Prostate gland (tissue), 2 donors: ENCODE results near the gene PCDHGA5. TPM values are rescaled to one million over a fixed set of nuclear protein-coding genes. Genes with fewer than 3 reads are reported as not detected.
"Not testable (repeated sequence)": the region's sequence is repeated elsewhere in the genome, so short reads cannot be mapped to it uniquely, and the experiment has no call there.

ENCODE experiments used
- DNase-seq: peaks from one replicate; pipeline ENCODE4 v3.0.0-alpha.2; 2019; ENCODE audit warnings: low spot score
- H3K27ac ChIP-seq, 2 donors: fragments of 200-600 bp; sonication (generic); 2 replicates each; pipeline ENCODE4 v1.5.1; 2017 to 2019
- H3K27me3 ChIP-seq: fragments of 200-600 bp; sonication (generic); replicated peaks from 2 replicates; pipeline ENCODE4 v1.5.1; 2019; ENCODE audit not compliant: insufficient read depth
- H3K36me3 ChIP-seq, 2 donors: fragments of 200-600 bp; sonication (generic); 1 replicate in 1 of 2; 2 replicates in 1 of 2; pipeline versions ENCODE4 v1.5.1 to v1.8.1; 2017 to 2019
- H3K4me1 ChIP-seq: fragments of 200-600 bp; sonication (generic); replicated peaks from 2 replicates; pipeline ENCODE4 v1.5.1; 2019
- H3K4me3 ChIP-seq, 2 donors: fragments of 200-600 bp; sonication (generic); 2 replicates each; pipeline ENCODE4 v1.5.1; 2017 to 2019
- H3K9me3 ChIP-seq: fragments of 200-600 bp; sonication (generic); 2 replicates; pipeline ENCODE4 v1.5.1; 2017
- POLR2A ChIP-seq: fragments of 450-650 bp; IDR thresholded peaks from one replicate; pipeline ENCODE4 v1.6.1; 2016; ENCODE audit warnings: antibody characterized with exemption, mild to moderate bottlenecking
- POLR2AphosphoS5 ChIP-seq: sonication (generic); formaldehyde crosslinking; IDR thresholded peaks from one replicate; pipeline ENCODE4 v1.6.1; 2017; ENCODE audit warnings: antibody characterized with exemption
- WGBS: methylation state at CpG from one replicate; pipeline ENCODE4 v1.1.5; 2018; 5-methylcytosine and 5-hydroxymethylcytosine counted together
- intact Hi-C: fragments of 100-400 bp; cut with DNase I; formaldehyde crosslinking; loops from one replicate; pipeline ENCODE4 v1.14.2; 2022
- total RNA-seq, 2 donors: library from RNA; depleted of rRNA; stranded (reverse); fragments of >200 nt; gene quantifications; one replicate each; pipeline ENCODE4 v1.1.0, GENCODE V29; 2016
- TF ChIP-seq, protein P1 (sequence below), 4 experiments: fragments of 200-600 bp in 2 of 4; fragments of 450-650 bp in 2 of 4; sonication (generic) in 2 of 4; IDR thresholded peaks; 1 replicate in 3 of 4; 2 replicates in 1 of 4; pipeline ENCODE4 v1.5.1; 2016 to 2019; ENCODE audit warnings: antibody characterized with exemption in 4 of 4, mild to moderate bottlenecking in 2 of 4, moderate library complexity in 2 of 4

The PCDHGA5 gene
- total RNA-seq, 2 donors from 2014 or later: 4.1 to 4.8 TPM

GRCh38 chr5:141392429-141393198 is 28.7 kb downstream of the PCDHGA5 start, which contains the start of gene PCDHGA8:
Gene PCDHGA8, plus strand, starts transcription at chr5:141392633. Its CDS starts 181 bp downstream, at chr5:141392814.
- peaks cover 6% of the 10 kb centered on the region for H3K27me3 ChIP-seq
- no peaks in the 10 kb centered on the region for H3K4me1 ChIP-seq
- WGBS: 26% methylated on average over 38 of the region's 38 CpGs
- TF ChIP-seq, protein P1, sequence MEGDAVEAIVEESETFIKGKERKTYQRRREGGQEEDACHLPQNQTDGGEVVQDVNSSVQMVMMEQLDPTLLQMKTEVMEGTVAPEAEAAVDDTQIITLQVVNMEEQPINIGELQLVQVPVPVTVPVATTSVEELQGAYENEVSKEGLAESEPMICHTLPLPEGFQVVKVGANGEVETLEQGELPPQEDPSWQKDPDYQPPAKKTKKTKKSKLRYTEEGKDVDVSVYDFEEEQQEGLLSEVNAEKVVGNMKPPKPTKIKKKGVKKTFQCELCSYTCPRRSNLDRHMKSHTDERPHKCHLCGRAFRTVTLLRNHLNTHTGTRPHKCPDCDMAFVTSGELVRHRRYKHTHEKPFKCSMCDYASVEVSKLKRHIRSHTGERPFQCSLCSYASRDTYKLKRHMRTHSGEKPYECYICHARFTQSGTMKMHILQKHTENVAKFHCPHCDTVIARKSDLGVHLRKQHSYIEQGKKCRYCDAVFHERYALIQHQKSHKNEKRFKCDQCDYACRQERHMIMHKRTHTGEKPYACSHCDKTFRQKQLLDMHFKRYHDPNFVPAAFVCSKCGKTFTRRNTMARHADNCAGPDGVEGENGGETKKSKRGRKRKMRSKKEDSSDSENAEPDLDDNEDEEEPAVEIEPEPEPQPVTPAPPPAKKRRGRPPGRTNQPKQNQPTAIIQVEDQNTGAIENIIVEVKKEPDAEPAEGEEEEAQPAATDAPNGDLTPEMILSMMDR (IDR thresholded peaks at IDR 0.05): no peak
- TF ChIP-seq POLR2AphosphoS5: no peak
- no peak for TF ChIP-seq POLR2A
- intact Hi-C loops: no loop called here
- no peaks in the 10 kb centered on the region for H3K36me3 ChIP-seq
- no peak for DNase-seq
- H3K4me3 ChIP-seq: no peak within 1 kb of the TSS
- H3K9me3 ChIP-seq: no peaks in the 10 kb centered on the region
- H3K27ac ChIP-seq: no peak within 1 kb of the TSS

- no peak for TF ChIP-seq POLR2A
- TF ChIP-seq, protein P1 (IDR thresholded peaks at IDR 0.05): no peak
- no peak for TF ChIP-seq POLR2AphosphoS5
- Histone ChIP-seq H3K27ac (no peak overlapping the region), H3K4me3 (no peak overlapping the region), H3K4me1 (no peaks in the 10 kb centered on the region), H3K36me3 (no peaks in the 10 kb centered on the region), H3K27me3 (peaks cover 6% of the 10 kb centered on the region), H3K9me3 (no peaks in the 10 kb centered on the region)
- intact Hi-C loops: no loop called here
- 35% methylated on average over 21 of the region's 21 CpGs for WGBS
- DNase-seq: no peak
These were observed 29.3 kb downstream of the PCDHGA5 start for GRCh38 chr5:141393267-141393666.

DNA sequence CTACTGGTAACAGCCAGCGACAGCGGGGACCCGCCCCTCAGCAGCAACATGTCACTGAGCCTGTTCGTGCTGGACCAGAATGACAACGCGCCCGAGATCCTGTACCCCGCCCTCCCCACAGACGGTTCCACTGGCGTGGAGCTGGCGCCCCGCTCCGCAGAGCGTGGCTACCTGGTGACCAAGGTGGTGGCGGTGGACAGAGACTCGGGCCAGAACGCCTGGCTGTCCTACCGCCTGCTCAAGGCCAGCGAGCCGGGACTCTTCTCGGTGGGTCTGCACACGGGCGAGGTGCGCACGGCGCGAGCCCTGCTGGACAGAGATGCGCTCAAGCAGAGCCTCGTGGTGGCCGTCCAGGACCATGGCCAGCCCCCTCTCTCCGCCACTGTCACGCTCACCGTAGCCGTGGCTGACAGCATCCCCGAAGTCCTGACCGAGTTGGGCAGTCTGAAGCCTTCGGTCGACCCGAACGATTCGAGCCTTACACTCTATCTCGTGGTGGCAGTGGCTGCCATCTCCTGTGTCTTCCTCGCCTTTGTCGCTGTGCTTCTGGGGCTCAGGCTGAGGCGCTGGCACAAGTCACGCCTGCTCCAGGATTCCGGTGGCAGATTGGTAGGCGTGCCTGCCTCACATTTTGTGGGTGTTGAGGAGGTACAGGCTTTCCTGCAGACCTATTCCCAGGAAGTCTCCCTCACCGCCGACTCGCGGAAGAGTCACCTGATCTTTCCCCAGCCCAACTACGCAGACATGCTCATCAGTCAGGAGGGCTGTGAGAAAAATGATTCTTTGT is 30.6 kb downstream of the PCDHGA5 start:
- not testable (repeated sequence) for H3K4me3 ChIP-seq, DNase-seq, H3K27me3 ChIP-seq

GRCh38 chr5:141397756-141398551 is 34.0 kb downstream of the PCDHGA5 start, which contains the start of gene PCDHGB5:
Gene PCDHGB5, plus strand, starts transcription at chr5:141397947. Its CDS starts 181 bp downstream, at chr5:141398128.
- H3K36me3 ChIP-seq, DNase-seq, H3K27me3 ChIP-seq, H3K9me3 ChIP-seq, H3K27ac ChIP-seq, intact Hi-C loops, H3K4me1 ChIP-seq: not testable (repeated sequence)
- WGBS: 6% methylated on average over 25 of the region's 43 CpGs
- peak within 1 kb of the TSS in 1 of 2 donors; percentile 28 for H3K4me3 ChIP-seq
- TF ChIP-seq, protein P1 (IDR thresholded peaks at IDR 0.05): peak in 3 of 4 experiments; percentile 40 to 54 (median 48)

More for the DNA sequence above, 30.6 kb downstream of the PCDHGA5 start:
- intact Hi-C loops, H3K9me3 ChIP-seq, H3K36me3 ChIP-seq, H3K27ac ChIP-seq, H3K4me1 ChIP-seq: not testable (repeated sequence)
- 29% methylated on average over 40 of the region's 53 CpGs for WGBS

DNA sequence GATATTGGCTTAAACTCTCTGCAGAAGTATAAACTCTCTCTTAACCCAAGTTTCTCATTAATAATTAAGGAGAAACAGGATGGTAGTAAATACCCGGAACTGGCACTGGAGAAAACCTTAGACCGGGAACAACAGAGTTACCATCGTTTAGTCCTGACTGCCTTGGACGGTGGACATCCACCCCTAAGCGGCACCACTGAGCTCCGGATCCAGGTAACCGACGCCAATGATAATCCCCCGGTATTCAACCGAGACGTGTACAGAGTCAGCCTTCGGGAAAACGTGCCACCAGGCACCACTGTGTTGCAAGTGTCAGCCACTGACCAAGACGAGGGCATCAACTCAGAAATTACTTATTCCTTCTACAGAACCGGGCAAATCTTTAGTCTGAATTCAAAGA is 34.6 kb downstream of the PCDHGA5 start:
- H3K4me3 ChIP-seq: no peak overlapping the region
- H3K27ac ChIP-seq: no peak overlapping the region
- no peak for DNase-seq
- no peaks in the 10 kb centered on the region for H3K36me3 ChIP-seq
- peaks cover 2% of the 10 kb centered on the region for H3K27me3 ChIP-seq
- H3K9me3 ChIP-seq: peaks cover 10% of the 10 kb centered on the region
- TF ChIP-seq POLR2AphosphoS5 (no peak), POLR2A (no peak)
- TF ChIP-seq, protein P1 (IDR thresholded peaks at IDR 0.05): no peak
- intact Hi-C loops: no loop called here
- no peaks in the 10 kb centered on the region for H3K4me1 ChIP-seq
- WGBS: 22% methylated on average over 15 of the region's 15 CpGs
